Neural cell (in vitro differentiated cells): ENCODE data around the gene NOP56. TPM values are rescaled to one million over a fixed set of nuclear protein-coding genes. Genes with fewer than 3 reads are reported as not detected.

Experiments used
- H2AFZ ChIP-seq: fragments of 200-600, 300-800 bp; sonication (generic), shearing (Covaris generic); 2 replicates; pipeline ENCODE4 v1.6.0; 2014; ENCODE audit warnings: low read depth, mild to moderate bottlenecking, antibody characterized with exemption, low read length, moderate library complexity
- H3F3A ChIP-seq: fragments of 200-600 bp; shearing (Covaris generic); 2 replicates; pipeline ENCODE4 v1.6.1; 2016; ENCODE audit warnings: mild to moderate bottlenecking, moderate library complexity, mixed read lengths, antibody characterized with exemption, low read length; ENCODE audit not compliant: insufficient read depth, poor library complexity, severe bottlenecking
- H3K27ac ChIP-seq: fragments of 200-600, 300-800 bp; sonication (generic), shearing (Covaris generic); 2 replicates; pipeline ENCODE4 v1.5.1; 2014; ENCODE audit warnings: mild to moderate bottlenecking, low read length, moderate library complexity
- H3K27me3 ChIP-seq: fragments of 300-800, 200-600 bp; sonication (generic), shearing (Covaris generic); 2 replicates; pipeline ENCODE4 v1.6.0; 2014; ENCODE audit warnings: mild to moderate bottlenecking, low read depth, low read length, moderate library complexity; ENCODE audit not compliant: insufficient read depth
- H3K36me3 ChIP-seq: fragments of 300-800, 200-600 bp; sonication (generic), shearing (Covaris generic); 2 replicates; pipeline ENCODE4 v1.5.1; 2014; ENCODE audit warnings: mild to moderate bottlenecking, antibody characterized with exemption, low read length, moderate library complexity; ENCODE audit not compliant: insufficient read depth
- H3K4me2 ChIP-seq: fragments of 300-800, 200-600 bp; sonication (generic), shearing (Covaris generic); 2 replicates; pipeline ENCODE4 v1.6.0; 2014; ENCODE audit warnings: mild to moderate bottlenecking, low read length
- H3K4me3 ChIP-seq: fragments of 300-800, 200-600 bp; sonication (generic), shearing (Covaris generic); 2 replicates; pipeline ENCODE4 v1.5.1; 2014; ENCODE audit warnings: mild to moderate bottlenecking, low read length, moderate library complexity
- H3K79me2 ChIP-seq: fragments of 200-600 bp; shearing (Covaris generic); replicated peaks from 2 replicates; pipeline ENCODE4 v1.6.0; 2014; ENCODE audit warnings: mild to moderate bottlenecking, low read length, moderate library complexity; ENCODE audit not compliant: insufficient read depth
- H3K9ac ChIP-seq: fragments of 300-800, 200-600 bp; sonication (generic), shearing (Covaris generic); 2 replicates; pipeline ENCODE4 v1.6.1; 2016; ENCODE audit warnings: mild to moderate bottlenecking, low read length, mixed read lengths
- H3K9me2 ChIP-seq: fragments of 200-600 bp; shearing (Covaris generic); 2 replicates; pipeline ENCODE4 v1.6.1; 2016; ENCODE audit warnings: mild to moderate bottlenecking, low read length, mixed read lengths; ENCODE audit not compliant: insufficient read depth
- H3K9me3 ChIP-seq: fragments of 200-600, 300-800 bp; sonication (generic), shearing (Covaris generic); 2 replicates; pipeline ENCODE4 v1.6.1; 2016; ENCODE audit warnings: mild to moderate bottlenecking, mixed run types, low read length, moderate library complexity, mixed read lengths
- H4K20me1 ChIP-seq: fragments of 200-600 bp; shearing (Covaris generic); 2 replicates; pipeline ENCODE4 v1.6.1; 2016; ENCODE audit warnings: mild to moderate bottlenecking, mixed run types; ENCODE audit not compliant: insufficient read depth
- EP300 ChIP-seq: fragments of 450-650 bp; conservative IDR thresholded peaks from 2 replicates; pipeline ENCODE4 v1.6.1; 2014; ENCODE audit warnings: antibody characterized with exemption, mild to moderate bottlenecking, moderate library complexity; ENCODE audit not compliant: poor library complexity, severe bottlenecking
- EZH2 ChIP-seq: fragments of 200-600, 300-800 bp; shearing (Covaris generic), sonication (generic); IDR thresholded peaks from 2 replicates; pipeline ENCODE4 v1.6.1; 2014; ENCODE audit warnings: antibody characterized with exemption, low read length, borderline replicate concordance, mild to moderate bottlenecking; ENCODE audit not compliant: insufficient read depth, poor library complexity, severe bottlenecking
- MXI1 ChIP-seq: fragments of 450-650 bp; conservative IDR thresholded peaks from 2 replicates; pipeline ENCODE4 v1.6.1; 2014; ENCODE audit warnings: antibody characterized with exemption, mild to moderate bottlenecking; ENCODE audit not compliant: poor library complexity, severe bottlenecking
- POLR2AphosphoS5 ChIP-seq: IDR thresholded peaks from 2 replicates; pipeline ENCODE4 v1.6.1; 2012
- RAD21 ChIP-seq: fragments of 450-650 bp; conservative IDR thresholded peaks from 2 replicates; pipeline ENCODE4 v1.6.1; 2014; ENCODE audit warnings: antibody characterized with exemption, mild to moderate bottlenecking, moderate library complexity
- SMC3 ChIP-seq: fragments of 450-650 bp; conservative IDR thresholded peaks from 2 replicates; pipeline ENCODE4 v1.6.1; 2014; ENCODE audit warnings: antibody characterized with exemption, mild to moderate bottlenecking, moderate library complexity; ENCODE audit not compliant: poor library complexity
- TAF1 ChIP-seq: IDR thresholded peaks from 2 replicates; pipeline ENCODE4 v1.6.1; 2012; ENCODE audit warnings: low read depth
- polyA plus RNA-seq: library from polyadenylated mRNA; depleted of rRNA; stranded (reverse); fragments of >200 nt; gene quantifications from 2 replicates; pipeline ENCODE4 v1.2.3, GENCODE V29; 2014
- TF ChIP-seq, protein P1 (sequence below): IDR thresholded peaks from 2 replicates; pipeline ENCODE4 v1.6.1; 2012; ENCODE audit warnings: borderline replicate concordance
- TF ChIP-seq, protein P2 (sequence below): fragments of 450-650 bp; IDR thresholded peaks from 2 replicates; pipeline ENCODE4 v1.5.1; 2014; ENCODE audit warnings: antibody characterized with exemption, mild to moderate bottlenecking, moderate library complexity; ENCODE audit not compliant: poor library complexity, severe bottlenecking

The NOP56 gene
- polyA plus RNA-seq, 1 donor from 2014 or later, result 188 TPM

DNA sequence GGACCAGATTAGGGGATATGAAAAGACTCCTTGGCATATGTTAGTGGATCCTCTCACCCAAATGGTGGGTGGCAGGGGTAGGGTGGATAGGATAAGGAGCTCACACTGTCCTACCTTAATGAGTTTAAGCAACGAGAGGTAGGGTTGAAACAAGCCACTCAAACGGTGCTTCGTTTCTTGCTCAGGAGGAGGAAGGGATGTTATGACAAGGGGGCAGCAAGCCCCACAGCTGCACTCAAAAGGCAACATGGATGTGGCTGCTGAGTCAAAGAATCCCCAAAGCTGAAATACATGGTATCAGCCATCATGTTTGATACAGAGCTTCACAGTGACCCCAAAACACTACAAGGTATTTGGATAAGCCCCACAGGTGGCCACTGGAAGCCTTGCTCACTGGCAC, 20.0 kb downstream of the NOP56 start:
- Histone ChIP-seq H3K9me3 (no peaks in the 10 kb centered on the region), H3K27me3 (peaks cover 12% of the 10 kb centered on the region), H3K4me2 (no peak overlapping the region), H3K36me3 (no peaks in the 10 kb centered on the region), H4K20me1 (no peaks in the 10 kb centered on the region), H3K79me2 (no peaks in the 10 kb centered on the region), H3F3A (no peaks in the 10 kb centered on the region), H2AFZ (no peak overlapping the region), H3K4me3 (no peak overlapping the region), H3K27ac (no peak overlapping the region), H3K9me2 (no peaks in the 10 kb centered on the region), H3K9ac (no peak overlapping the region)
- TF ChIP-seq RAD21, result no peak
- TF ChIP-seq, protein P1, sequence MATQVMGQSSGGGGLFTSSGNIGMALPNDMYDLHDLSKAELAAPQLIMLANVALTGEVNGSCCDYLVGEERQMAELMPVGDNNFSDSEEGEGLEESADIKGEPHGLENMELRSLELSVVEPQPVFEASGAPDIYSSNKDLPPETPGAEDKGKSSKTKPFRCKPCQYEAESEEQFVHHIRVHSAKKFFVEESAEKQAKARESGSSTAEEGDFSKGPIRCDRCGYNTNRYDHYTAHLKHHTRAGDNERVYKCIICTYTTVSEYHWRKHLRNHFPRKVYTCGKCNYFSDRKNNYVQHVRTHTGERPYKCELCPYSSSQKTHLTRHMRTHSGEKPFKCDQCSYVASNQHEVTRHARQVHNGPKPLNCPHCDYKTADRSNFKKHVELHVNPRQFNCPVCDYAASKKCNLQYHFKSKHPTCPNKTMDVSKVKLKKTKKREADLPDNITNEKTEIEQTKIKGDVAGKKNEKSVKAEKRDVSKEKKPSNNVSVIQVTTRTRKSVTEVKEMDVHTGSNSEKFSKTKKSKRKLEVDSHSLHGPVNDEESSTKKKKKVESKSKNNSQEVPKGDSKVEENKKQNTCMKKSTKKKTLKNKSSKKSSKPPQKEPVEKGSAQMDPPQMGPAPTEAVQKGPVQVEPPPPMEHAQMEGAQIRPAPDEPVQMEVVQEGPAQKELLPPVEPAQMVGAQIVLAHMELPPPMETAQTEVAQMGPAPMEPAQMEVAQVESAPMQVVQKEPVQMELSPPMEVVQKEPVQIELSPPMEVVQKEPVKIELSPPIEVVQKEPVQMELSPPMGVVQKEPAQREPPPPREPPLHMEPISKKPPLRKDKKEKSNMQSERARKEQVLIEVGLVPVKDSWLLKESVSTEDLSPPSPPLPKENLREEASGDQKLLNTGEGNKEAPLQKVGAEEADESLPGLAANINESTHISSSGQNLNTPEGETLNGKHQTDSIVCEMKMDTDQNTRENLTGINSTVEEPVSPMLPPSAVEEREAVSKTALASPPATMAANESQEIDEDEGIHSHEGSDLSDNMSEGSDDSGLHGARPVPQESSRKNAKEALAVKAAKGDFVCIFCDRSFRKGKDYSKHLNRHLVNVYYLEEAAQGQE, result no peak
- no peak for TF ChIP-seq TAF1
- no peak for TF ChIP-seq MXI1
- TF ChIP-seq EP300, result no peak
- TF ChIP-seq SMC3, result no peak
- TF ChIP-seq, protein P2, sequence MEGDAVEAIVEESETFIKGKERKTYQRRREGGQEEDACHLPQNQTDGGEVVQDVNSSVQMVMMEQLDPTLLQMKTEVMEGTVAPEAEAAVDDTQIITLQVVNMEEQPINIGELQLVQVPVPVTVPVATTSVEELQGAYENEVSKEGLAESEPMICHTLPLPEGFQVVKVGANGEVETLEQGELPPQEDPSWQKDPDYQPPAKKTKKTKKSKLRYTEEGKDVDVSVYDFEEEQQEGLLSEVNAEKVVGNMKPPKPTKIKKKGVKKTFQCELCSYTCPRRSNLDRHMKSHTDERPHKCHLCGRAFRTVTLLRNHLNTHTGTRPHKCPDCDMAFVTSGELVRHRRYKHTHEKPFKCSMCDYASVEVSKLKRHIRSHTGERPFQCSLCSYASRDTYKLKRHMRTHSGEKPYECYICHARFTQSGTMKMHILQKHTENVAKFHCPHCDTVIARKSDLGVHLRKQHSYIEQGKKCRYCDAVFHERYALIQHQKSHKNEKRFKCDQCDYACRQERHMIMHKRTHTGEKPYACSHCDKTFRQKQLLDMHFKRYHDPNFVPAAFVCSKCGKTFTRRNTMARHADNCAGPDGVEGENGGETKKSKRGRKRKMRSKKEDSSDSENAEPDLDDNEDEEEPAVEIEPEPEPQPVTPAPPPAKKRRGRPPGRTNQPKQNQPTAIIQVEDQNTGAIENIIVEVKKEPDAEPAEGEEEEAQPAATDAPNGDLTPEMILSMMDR, result no peak
- TF ChIP-seq POLR2AphosphoS5, result no peak
- no peak for TF ChIP-seq EZH2

DNA sequence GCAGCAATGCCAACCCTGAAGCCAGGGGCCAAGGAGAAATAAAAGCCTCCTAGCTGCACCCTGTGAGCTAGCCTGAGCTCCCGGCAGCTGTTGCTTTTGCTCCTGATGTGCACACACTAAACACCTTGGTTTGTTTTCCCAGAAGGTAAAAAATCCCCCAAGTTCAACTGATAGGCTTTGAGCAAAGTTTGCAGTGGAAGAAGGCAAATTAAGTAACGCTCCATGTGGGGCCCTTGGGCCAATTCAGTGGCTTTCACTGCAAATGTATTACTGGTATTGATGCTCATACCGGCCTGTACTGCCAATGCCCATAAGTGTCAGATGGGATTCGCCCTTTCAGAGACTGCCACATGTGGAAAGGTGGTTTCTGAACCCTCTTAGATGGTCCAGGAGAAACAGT, 21.0 kb downstream of the NOP56 start:
- Histone ChIP-seq H3K79me2 (no peaks in the 10 kb centered on the region), H3K4me2 (no peak overlapping the region), H3K36me3 (no peaks in the 10 kb centered on the region), H3K9me3 (no peaks in the 10 kb centered on the region), H3K9ac (no peak overlapping the region), H3K4me3 (no peak overlapping the region), H3K27ac (no peak overlapping the region), H3F3A (no peaks in the 10 kb centered on the region), H2AFZ (no peak overlapping the region), H3K27me3 (peaks cover 5% of the 10 kb centered on the region), H3K9me2 (no peaks in the 10 kb centered on the region), H4K20me1 (no peaks in the 10 kb centered on the region)
- TF ChIP-seq MXI1 (no peak), RAD21 (no peak), SMC3 (no peak), POLR2AphosphoS5 (no peak), EP300 (no peak), TAF1 (no peak), EZH2 (no peak)
- TF ChIP-seq, protein P1, result no peak
- TF ChIP-seq, protein P2, result no peak
